22Rv1 (cell line): ENCODE results near the gene BLVRA.

Experiments
- ZFX ChIP-seq: fragments of 450-650 bp; IDR thresholded peaks from 2 replicates; pipeline ENCODE4 v1.6.1; 2017; ENCODE audit warnings: antibody characterized with exemption, borderline replicate concordance
- TF ChIP-seq, protein P1 (sequence below): fragments of 450-650 bp; IDR thresholded peaks from 2 replicates; pipeline ENCODE4 v1.5.1; 2017; ENCODE audit warnings: mild to moderate bottlenecking

GRCh38 chr7:43790006-43790405 lies 31.5 kb downstream of the BLVRA start:
- TF ChIP-seq, protein P1, sequence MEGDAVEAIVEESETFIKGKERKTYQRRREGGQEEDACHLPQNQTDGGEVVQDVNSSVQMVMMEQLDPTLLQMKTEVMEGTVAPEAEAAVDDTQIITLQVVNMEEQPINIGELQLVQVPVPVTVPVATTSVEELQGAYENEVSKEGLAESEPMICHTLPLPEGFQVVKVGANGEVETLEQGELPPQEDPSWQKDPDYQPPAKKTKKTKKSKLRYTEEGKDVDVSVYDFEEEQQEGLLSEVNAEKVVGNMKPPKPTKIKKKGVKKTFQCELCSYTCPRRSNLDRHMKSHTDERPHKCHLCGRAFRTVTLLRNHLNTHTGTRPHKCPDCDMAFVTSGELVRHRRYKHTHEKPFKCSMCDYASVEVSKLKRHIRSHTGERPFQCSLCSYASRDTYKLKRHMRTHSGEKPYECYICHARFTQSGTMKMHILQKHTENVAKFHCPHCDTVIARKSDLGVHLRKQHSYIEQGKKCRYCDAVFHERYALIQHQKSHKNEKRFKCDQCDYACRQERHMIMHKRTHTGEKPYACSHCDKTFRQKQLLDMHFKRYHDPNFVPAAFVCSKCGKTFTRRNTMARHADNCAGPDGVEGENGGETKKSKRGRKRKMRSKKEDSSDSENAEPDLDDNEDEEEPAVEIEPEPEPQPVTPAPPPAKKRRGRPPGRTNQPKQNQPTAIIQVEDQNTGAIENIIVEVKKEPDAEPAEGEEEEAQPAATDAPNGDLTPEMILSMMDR: no peak
- no peak for TF ChIP-seq ZFX
